ENCODE data around the gene MARK3. TPM values are rescaled to one million over a fixed set of nuclear protein-coding genes. Genes with fewer than 3 reads are reported as not detected.

Gene MARK3
- total RNA-seq, 4 donors from 2014 or later = 61.7 to 115 (median 76.2) TPM

GRCh38 chr14:103343164-103343879 lies 41.9 kb upstream of the MARK3 start:
- TF ChIP-seq, protein P1, sequence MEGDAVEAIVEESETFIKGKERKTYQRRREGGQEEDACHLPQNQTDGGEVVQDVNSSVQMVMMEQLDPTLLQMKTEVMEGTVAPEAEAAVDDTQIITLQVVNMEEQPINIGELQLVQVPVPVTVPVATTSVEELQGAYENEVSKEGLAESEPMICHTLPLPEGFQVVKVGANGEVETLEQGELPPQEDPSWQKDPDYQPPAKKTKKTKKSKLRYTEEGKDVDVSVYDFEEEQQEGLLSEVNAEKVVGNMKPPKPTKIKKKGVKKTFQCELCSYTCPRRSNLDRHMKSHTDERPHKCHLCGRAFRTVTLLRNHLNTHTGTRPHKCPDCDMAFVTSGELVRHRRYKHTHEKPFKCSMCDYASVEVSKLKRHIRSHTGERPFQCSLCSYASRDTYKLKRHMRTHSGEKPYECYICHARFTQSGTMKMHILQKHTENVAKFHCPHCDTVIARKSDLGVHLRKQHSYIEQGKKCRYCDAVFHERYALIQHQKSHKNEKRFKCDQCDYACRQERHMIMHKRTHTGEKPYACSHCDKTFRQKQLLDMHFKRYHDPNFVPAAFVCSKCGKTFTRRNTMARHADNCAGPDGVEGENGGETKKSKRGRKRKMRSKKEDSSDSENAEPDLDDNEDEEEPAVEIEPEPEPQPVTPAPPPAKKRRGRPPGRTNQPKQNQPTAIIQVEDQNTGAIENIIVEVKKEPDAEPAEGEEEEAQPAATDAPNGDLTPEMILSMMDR (IDR thresholded peaks at IDR 0.05; ENCODE audit: low read depth) = no peak

- TF ChIP-seq, protein P1 (IDR thresholded peaks at IDR 0.05; ENCODE audit: low read depth) = no peak
Measured at GRCh38 chr14:103343905-103344797, 41.1 kb upstream of the MARK3 start.

GRCh38 chr14:103346286-103346685 lies 38.9 kb upstream of the MARK3 start:
- TF ChIP-seq, protein P1 (IDR thresholded peaks at IDR 0.05; ENCODE audit: low read depth) = no peak

GRCh38 chr14:103347091-103347815 lies 38.0 kb upstream of the MARK3 start:
- TF ChIP-seq, protein P1 (IDR thresholded peaks at IDR 0.05; ENCODE audit: low read depth) = no peak

DNA sequence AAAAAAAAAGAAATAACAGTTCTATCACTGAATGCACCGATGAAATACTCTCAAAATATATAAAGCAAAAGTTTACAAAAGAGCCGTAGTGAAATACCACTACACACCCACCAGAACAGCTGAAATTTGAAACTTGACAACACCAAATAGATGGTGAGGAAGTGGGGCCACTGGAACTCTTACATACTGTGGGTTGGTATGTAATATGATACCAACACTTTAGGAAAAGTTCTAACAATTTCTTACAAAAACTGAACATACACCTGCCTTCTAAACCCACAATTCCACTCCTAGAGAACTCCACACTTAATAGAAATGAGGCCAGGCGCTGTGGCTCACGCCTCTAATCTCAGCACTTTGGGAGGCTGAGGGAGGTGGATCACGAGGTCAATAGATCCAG lies 37.1 kb upstream of the MARK3 start:
- TF ChIP-seq, protein P1 (IDR thresholded peaks at IDR 0.05; ENCODE audit: low read depth) = no peak

DNA sequence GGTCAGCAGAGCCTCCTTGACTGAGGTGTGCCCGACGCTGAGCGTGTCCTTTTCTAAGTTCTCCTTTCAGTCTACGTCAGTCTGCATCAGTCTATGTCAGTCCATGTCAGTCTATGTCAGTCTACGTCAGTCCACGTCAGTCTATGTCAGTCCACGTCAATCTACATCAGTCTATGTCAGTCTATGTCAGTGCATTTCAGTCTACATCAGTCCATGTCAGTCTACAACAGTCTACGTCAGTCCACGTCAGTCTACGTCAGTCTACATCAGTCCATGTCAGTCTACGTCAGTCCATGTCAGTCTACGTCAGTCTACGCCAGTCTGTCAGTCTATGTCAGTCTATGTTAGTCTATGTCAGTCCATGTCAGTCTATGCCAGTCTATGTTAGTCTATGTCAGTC lies 35.2 kb upstream of the MARK3 start:
- TF ChIP-seq, protein P1 (IDR thresholded peaks at IDR 0.05; ENCODE audit: low read depth) = no peak

DNA sequence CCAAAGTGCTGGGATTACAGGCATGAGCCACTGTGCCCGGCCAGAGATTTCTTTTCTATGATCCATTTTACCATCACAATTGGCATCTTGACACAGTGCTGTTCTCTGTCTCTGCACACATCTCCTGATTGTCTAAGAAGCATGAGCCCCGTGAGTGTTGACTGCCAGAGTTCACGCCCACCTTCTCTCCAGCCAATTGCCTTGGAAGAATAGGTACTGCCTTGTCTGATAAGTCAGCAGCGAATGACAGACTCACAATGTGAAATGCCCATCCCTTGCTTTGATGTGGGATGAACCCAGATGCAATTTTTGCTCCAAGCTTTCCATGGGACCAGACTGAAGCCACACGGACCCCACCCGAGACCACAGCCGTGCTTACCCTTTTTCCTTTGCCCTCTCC lies 31.9 kb upstream of the MARK3 start:
- TF ChIP-seq, protein P1 (IDR thresholded peaks at IDR 0.05; ENCODE audit: low read depth) = no peak
